ENCODE measurements around the gene COG5.

- no peak for TF ChIP-seq GATA2 (IDR thresholded peaks at IDR 0.05; ENCODE audit: low read depth, low read length)
- no peak for TF ChIP-seq GATA3 (IDR thresholded peaks at IDR 0.05; ENCODE audit: low read depth, low read length)
Measured at GRCh38 chr7:107152011-107152410, 411.7 kb downstream of the COG5 start.
